ENCODE results near the gene DCAF8. TPM values are rescaled to one million over a fixed set of nuclear protein-coding genes. Genes with fewer than 3 reads are reported as not detected.

DCAF8 gene
- total RNA-seq, 1 experiment from 2014 or later = 98.1 TPM

DNA sequence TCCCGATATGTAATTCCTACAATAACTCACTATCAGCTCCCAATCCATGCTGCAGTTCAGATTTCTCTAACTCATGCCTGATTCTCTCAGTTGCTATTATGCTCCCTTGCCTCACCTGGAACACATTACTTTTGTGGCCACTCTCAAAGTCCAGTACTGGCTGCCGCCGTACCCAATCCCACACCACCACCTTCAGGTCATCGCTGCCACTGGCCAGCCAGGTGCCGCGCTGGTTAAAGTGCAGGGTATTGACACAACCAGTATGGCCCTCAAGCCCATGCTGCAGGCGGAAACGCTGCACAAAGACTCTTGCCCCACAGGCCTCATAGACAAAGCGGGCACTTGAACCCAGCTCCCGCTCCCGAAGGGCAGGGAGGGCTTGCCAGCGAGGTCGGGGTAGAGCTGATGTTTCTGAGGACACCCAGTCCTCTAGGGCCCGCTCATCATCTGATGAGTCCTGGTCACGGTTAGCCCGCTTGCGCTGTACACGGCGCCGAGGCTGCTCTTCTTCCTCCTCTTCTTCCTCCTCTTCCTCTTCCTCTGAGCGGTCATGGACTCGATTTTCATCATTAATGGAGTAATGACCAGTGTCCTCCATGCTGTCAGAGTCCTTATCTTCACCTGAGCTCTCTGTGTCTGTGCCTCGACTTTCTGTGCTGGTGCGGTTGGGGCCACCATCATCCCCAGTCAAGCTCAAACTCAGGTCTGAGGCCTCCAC is 22.6 kb downstream of the DCAF8 start:
- Histone ChIP-seq H3K36me3 (ENCODE audit: control insufficient read depth in 1 of 2, insufficient read depth in 2 of 2, low read length in 2 of 2) (peaks cover 30 to 31% of the 10 kb centered on the region in 2 experiments; a peak in 3 of 4 replicates), H3K79me2 (ENCODE audit: insufficient read depth, low read length) (peaks cover 8% of the 10 kb centered on the region; the same call in 1 of the 2 replicates), H3K4me1 (ENCODE audit: control insufficient read depth in 1 of 2, insufficient read depth in 2 of 2, low read length in 2 of 2) (no peaks in the 10 kb centered on the region), H2AFZ (ENCODE audit: low read depth, low read length, poor library complexity, severe bottlenecking) (no peak overlapping the region), H3K27ac (ENCODE audit: low read depth, low read length) (no peak overlapping the region), H3K9me3 (ENCODE audit: control insufficient read depth in 1 of 2, insufficient read depth in 1 of 2, low read depth in 1 of 2, low read length in 2 of 2) (no peaks in the 10 kb centered on the region), H3K9ac (ENCODE audit: low read length) (no peak overlapping the region), H4K20me1 (ENCODE audit: insufficient read depth) (no peaks in the 10 kb centered on the region), H3K4me3 (replicated peaks in 1 of 2; ENCODE audit: low read depth in 1 of 2, low read length in 2 of 2) (no peak overlapping the region), H3K9me2 (ENCODE audit: insufficient read depth) (no peaks in the 10 kb centered on the region), H3K27me3 (ENCODE audit: insufficient read depth, low read length) (no peaks in the 10 kb centered on the region), H3K4me2 (ENCODE audit: low read length) (no peak overlapping the region)
- DNase-seq (ENCODE audit: low read depth, low spot score) = no peak
- no peak for TF ChIP-seq EGR1 (IDR thresholded peaks at IDR 0.05; ENCODE audit: low read depth)
- TF ChIP-seq ZNF274 (IDR thresholded peaks at IDR 0.05; ENCODE audit: low read depth, low read length) = no peak
- no peak for TF ChIP-seq ELF1 (IDR thresholded peaks at IDR 0.05; ENCODE audit: borderline replicate concordance, low read depth)
- TF ChIP-seq, protein P1, sequence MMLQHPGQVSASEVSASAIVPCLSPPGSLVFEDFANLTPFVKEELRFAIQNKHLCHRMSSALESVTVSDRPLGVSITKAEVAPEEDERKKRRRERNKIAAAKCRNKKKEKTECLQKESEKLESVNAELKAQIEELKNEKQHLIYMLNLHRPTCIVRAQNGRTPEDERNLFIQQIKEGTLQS (IDR thresholded peaks at IDR 0.05) = no peak
- no peak for TF ChIP-seq CEBPB (IDR thresholded peaks at IDR 0.05; ENCODE audit: low read depth)
- TF ChIP-seq CBX3 (IDR thresholded peaks at IDR 0.05; ENCODE audit: low read depth) = no peak
- TF ChIP-seq SP1 (IDR thresholded peaks at IDR 0.05; ENCODE audit: low read depth) = no peak
- no peak for TF ChIP-seq POLR2AphosphoS5 (IDR thresholded peaks at IDR 0.05; ENCODE audit: low read depth, low read length)
- TF ChIP-seq EZH2phosphoT487 (IDR thresholded peaks at IDR 0.05; ENCODE audit: borderline replicate concordance) = no peak
- TF ChIP-seq YY1 (IDR thresholded peaks at IDR 0.05; ENCODE audit: extremely low read depth, insufficient replicate concordance, low read depth, low read length) = no peak
- TF ChIP-seq, protein P2, sequence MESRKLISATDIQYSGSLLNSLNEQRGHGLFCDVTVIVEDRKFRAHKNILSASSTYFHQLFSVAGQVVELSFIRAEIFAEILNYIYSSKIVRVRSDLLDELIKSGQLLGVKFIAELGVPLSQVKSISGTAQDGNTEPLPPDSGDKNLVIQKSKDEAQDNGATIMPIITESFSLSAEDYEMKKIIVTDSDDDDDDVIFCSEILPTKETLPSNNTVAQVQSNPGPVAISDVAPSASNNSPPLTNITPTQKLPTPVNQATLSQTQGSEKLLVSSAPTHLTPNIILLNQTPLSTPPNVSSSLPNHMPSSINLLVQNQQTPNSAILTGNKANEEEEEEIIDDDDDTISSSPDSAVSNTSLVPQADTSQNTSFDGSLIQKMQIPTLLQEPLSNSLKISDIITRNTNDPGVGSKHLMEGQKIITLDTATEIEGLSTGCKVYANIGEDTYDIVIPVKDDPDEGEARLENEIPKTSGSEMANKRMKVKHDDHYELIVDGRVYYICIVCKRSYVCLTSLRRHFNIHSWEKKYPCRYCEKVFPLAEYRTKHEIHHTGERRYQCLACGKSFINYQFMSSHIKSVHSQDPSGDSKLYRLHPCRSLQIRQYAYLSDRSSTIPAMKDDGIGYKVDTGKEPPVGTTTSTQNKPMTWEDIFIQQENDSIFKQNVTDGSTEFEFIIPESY (IDR thresholded peaks at IDR 0.05; ENCODE audit: extremely low read depth, insufficient replicate concordance, low read length) = no peak
- TF ChIP-seq RAD21 (IDR thresholded peaks at IDR 0.05; ENCODE audit: low read depth) = no peak
- no peak for TF ChIP-seq SIN3A (IDR thresholded peaks at IDR 0.05; ENCODE audit: low read depth)
- no peak for TF ChIP-seq SRF (IDR thresholded peaks at IDR 0.05; ENCODE audit: low read depth)
- no peak for TF ChIP-seq TCF7L2 (IDR thresholded peaks at IDR 0.05; ENCODE audit: borderline replicate concordance, extremely low read depth, insufficient read depth, insufficient read length)
- no peak for TF ChIP-seq ZFX (IDR thresholded peaks at IDR 0.05)
- TF ChIP-seq JUND (IDR thresholded peaks at IDR 0.05) = no peak
- TF ChIP-seq, protein P3, sequence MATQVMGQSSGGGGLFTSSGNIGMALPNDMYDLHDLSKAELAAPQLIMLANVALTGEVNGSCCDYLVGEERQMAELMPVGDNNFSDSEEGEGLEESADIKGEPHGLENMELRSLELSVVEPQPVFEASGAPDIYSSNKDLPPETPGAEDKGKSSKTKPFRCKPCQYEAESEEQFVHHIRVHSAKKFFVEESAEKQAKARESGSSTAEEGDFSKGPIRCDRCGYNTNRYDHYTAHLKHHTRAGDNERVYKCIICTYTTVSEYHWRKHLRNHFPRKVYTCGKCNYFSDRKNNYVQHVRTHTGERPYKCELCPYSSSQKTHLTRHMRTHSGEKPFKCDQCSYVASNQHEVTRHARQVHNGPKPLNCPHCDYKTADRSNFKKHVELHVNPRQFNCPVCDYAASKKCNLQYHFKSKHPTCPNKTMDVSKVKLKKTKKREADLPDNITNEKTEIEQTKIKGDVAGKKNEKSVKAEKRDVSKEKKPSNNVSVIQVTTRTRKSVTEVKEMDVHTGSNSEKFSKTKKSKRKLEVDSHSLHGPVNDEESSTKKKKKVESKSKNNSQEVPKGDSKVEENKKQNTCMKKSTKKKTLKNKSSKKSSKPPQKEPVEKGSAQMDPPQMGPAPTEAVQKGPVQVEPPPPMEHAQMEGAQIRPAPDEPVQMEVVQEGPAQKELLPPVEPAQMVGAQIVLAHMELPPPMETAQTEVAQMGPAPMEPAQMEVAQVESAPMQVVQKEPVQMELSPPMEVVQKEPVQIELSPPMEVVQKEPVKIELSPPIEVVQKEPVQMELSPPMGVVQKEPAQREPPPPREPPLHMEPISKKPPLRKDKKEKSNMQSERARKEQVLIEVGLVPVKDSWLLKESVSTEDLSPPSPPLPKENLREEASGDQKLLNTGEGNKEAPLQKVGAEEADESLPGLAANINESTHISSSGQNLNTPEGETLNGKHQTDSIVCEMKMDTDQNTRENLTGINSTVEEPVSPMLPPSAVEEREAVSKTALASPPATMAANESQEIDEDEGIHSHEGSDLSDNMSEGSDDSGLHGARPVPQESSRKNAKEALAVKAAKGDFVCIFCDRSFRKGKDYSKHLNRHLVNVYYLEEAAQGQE (IDR thresholded peaks at IDR 0.05; ENCODE audit: low read depth) = no peak
- TF ChIP-seq EZH2 (IDR thresholded peaks at IDR 0.05) = no peak
- BruUV-seq (replicated peaks) = TSS peak; percentile 36
- POLR2A ChIA-PET = no interaction called here
- ATAC-seq = no peak
- RAD21 ChIA-PET (ENCODE audit: low non-redundant PET in 1 of 2, low total read pairs in 2 of 2, uncharacterized antibody in 2 of 2, unreplicated experiment in 2 of 2) = no interaction called here
- intact Hi-C loops (cut with micrococcal nuclease) = no loop called here
- CTCF ChIA-PET = interaction anchor here (0.5 to 1.6 kb wide), 2 partner anchors 10 to 12 kb away, joined by 5 to 6 read pairs; no protein-coding TSS in a partner anchor
